ENCODE data around the gene TRAF2.

DNA sequence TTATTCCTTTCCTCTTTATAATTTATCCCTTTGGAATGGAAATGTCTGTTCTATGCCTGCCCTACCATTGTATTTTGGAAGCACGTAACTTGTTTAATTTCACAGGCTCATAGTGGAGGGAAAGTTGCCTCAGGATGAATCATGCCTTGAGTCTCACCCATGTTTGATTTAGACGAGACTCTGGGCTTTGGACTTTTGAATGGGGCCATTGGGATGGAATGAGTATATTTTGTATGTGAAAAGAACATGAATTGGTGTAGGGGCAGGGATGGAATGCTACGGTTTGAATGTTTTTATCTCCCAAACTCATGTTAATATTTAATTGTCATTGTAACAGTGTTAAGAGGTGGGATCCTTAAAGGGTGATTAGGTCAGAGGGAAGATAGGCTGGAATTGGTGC is 48.0 kb downstream of the TRAF2 start:
- no peak for TF ChIP-seq EZH2 (IDR thresholded peaks at IDR 0.05)
- TF ChIP-seq FOXP2 (optimal IDR thresholded peaks at IDR 0.05; ENCODE audit: control extremely low read depth, extremely low read length, insufficient read depth) = no peak
- no peak for TF ChIP-seq POLR2AphosphoS5 (IDR thresholded peaks at IDR 0.05; ENCODE audit: borderline replicate concordance, low read depth, low read length)

Measured in SK-N-MC (cell line).